ENCODE results near the gene PPM1G.

GRCh38 chr2:27416151-27416550 lies 6.8 kb upstream of the PPM1G start:
- TF ChIP-seq CTCF (IDR thresholded peaks at IDR 0.05): no peak
- no peak for TF ChIP-seq EP300 (IDR thresholded peaks at IDR 0.05)
- no peak for TF ChIP-seq POLR2A (IDR thresholded peaks at IDR 0.05)

Data from ovary (tissue), 3 donors.